K562 (cell line): ENCODE measurements around the gene TLCD4. TPM values are rescaled to one million over a fixed set of nuclear protein-coding genes. Genes with fewer than 3 reads are reported as not detected.
A peak's percentile ranks its signal among the peaks of the same experiment; 100 is the strongest.

ENCODE experiments used
- ATAC-seq: fragments of 200-7000 bp; cut with Tn5 transposase; 3 replicates; pipeline ENCODE4 v1.9.1; 2020; ENCODE audit warnings: moderate library complexity
- BruUV-seq: library from RNA; stranded (reverse); fragments of 400-500 nt; replicated peaks from 2 replicates; lab custom pipeline; 2021; lab: Mats Ljungman, UMichigan
- CTCF ChIA-PET: fragments of 300-600 bp; formaldehyde crosslinking; extraction: SDS; loops from one replicate; lab custom pipeline; 2021; ENCODE audit warnings: low intra/inter-chr PET ratio; lab: Yijun Ruan, JAX
- POLR2A ChIA-PET: fragments of 300-600, 350-650 bp; sonication (Branson Sonifier 250); formaldehyde crosslinking; extraction: SDS; loops from one replicate; lab custom pipeline; 2021; ENCODE audit warnings: antibody characterized with exemption, inconsistent platforms; lab: Yijun Ruan, JAX
- DNase-seq, 4 experiments: peaks; one replicate each; pipeline versions ENCODE4 v3.0.0 to v3.0.0-alpha.2; 2011 to 2018; ENCODE audit warnings: low spot score in 3 of 4, mixed read lengths in 3 of 4; ENCODE audit errors: extremely low read depth in 1 of 4
- FAIRE-seq: peaks from 2 replicates; lab custom pipeline; 2011; peaks lifted over from hg19 to GRCh38; lab: Jason Lieb, UNC
- H2AFZ ChIP-seq: 2 replicates; pipeline ENCODE4 v1.6.0; 2011; ENCODE audit warnings: low read depth, low read length, control low read depth, inconsistent platforms
- H3K27ac ChIP-seq: fragments of 200-600 bp; 3 replicates; pipeline ENCODE4 v1.8.0; 2011; ENCODE audit warnings: low read depth, mild to moderate bottlenecking, control low read depth, inconsistent platforms, low read length, moderate library complexity, mixed read lengths; ENCODE audit errors: extremely low read depth
- H3K27me3 ChIP-seq, 2 experiments: fragments of 300-600 bp in 1 of 2; 2 replicates in 1 of 2; 3 replicates in 1 of 2; pipeline versions ENCODE4 v1.6.0 to v1.8.0; 2011; ENCODE audit warnings: inconsistent platforms in 2 of 2, low read length in 2 of 2, mild to moderate bottlenecking in 1 of 2, mixed read lengths in 1 of 2, moderate library complexity in 1 of 2; ENCODE audit not compliant: control insufficient read depth in 2 of 2, insufficient read depth in 2 of 2
- H3K36me3 ChIP-seq: fragments of 300-600 bp; 3 replicates; pipeline ENCODE4 v1.8.0; 2011; ENCODE audit warnings: mild to moderate bottlenecking, low read length, inconsistent platforms; ENCODE audit not compliant: control insufficient read depth, insufficient read depth
- H3K4me1 ChIP-seq, 2 experiments: fragments of 200-600 bp in 1 of 2; replicated peaks in 1 of 2; 2 replicates in 1 of 2; 3 replicates in 1 of 2; pipeline versions ENCODE4 v1.5.1 to v1.8.0; 2011; ENCODE audit warnings: inconsistent platforms in 2 of 2, low read length in 2 of 2, mild to moderate bottlenecking in 1 of 2, mixed read lengths in 1 of 2, moderate library complexity in 1 of 2; ENCODE audit not compliant: control insufficient read depth in 2 of 2, insufficient read depth in 2 of 2
- H3K4me2 ChIP-seq: 2 replicates; pipeline ENCODE4 v1.6.1; 2011; ENCODE audit warnings: low read length, control low read depth, inconsistent platforms, mixed read lengths; ENCODE audit not compliant: insufficient read depth
- H3K4me3 ChIP-seq: fragments of 200-600 bp; sonication (generic), shearing (Covaris generic); 2 replicates; pipeline ENCODE4 v1.5.1; 2016; ENCODE audit warnings: control low read depth, inconsistent platforms
- H3K79me2 ChIP-seq: fragments of 200-600 bp; 3 replicates; pipeline ENCODE4 v1.8.0; 2011; ENCODE audit warnings: low read length, inconsistent platforms; ENCODE audit not compliant: control insufficient read depth, insufficient read depth
- H3K9ac ChIP-seq, 2 experiments: 2 replicates each; pipeline versions ENCODE4 v1.6.0 to v1.6.1; 2011; ENCODE audit warnings: low read depth in 2 of 2, low read length in 2 of 2, control low read depth in 1 of 2, inconsistent platforms in 1 of 2, mild to moderate bottlenecking in 1 of 2, mixed read lengths in 1 of 2; ENCODE audit not compliant: insufficient read depth in 1 of 2
- H3K9me1 ChIP-seq: one replicate; pipeline ENCODE4 v1.6.0; 2011; ENCODE audit warnings: inconsistent platforms, mild to moderate bottlenecking, low read length, moderate library complexity; ENCODE audit not compliant: control insufficient read depth, insufficient read depth
- H3K9me3 ChIP-seq: replicated peaks from 2 replicates; pipeline ENCODE4 v1.5.1; 2011; ENCODE audit warnings: low read depth, low read length, inconsistent platforms; ENCODE audit not compliant: control insufficient read depth, insufficient read depth
- H4K20me1 ChIP-seq: replicated peaks from 2 replicates; pipeline ENCODE4 v1.6.1; 2011; ENCODE audit warnings: low read length, inconsistent platforms, mixed read lengths; ENCODE audit not compliant: control insufficient read depth, insufficient read depth
- BRCA1 ChIP-seq, 2 experiments: fragments of 450-650 bp in 1 of 2; sonication (generic) in 1 of 2; formaldehyde crosslinking in 1 of 2; IDR thresholded peaks; 2 replicates each; pipeline versions ENCODE4 v1.5.0 to v1.6.1; 2017 to 2020; ENCODE audit warnings: mild to moderate bottlenecking in 1 of 2, missing genetic modification reagents in 1 of 2
- EHMT2 ChIP-seq: fragments of 450-650 bp; IDR thresholded peaks from 2 replicates; pipeline ENCODE4 v1.6.1; 2018; ENCODE audit warnings: antibody characterized with exemption
- EWSR1 ChIP-seq: fragments of 450-650 bp; IDR thresholded peaks from 2 replicates; pipeline ENCODE4 v1.6.1; 2018; ENCODE audit warnings: borderline replicate concordance, mild to moderate bottlenecking, low read depth, moderate library complexity; ENCODE audit not compliant: partially characterized antibody
- RNF2 ChIP-seq: sonication (generic); IDR thresholded peaks from 2 replicates; pipeline ENCODE4 v1.6.1; 2016
- TCF7 ChIP-seq: sonication (generic); IDR thresholded peaks from 2 replicates; pipeline ENCODE4 v1.6.1; 2016; ENCODE audit warnings: antibody characterized with exemption, borderline replicate concordance
- THRA ChIP-seq: fragments of 450-650 bp; IDR thresholded peaks from 2 replicates; pipeline ENCODE4 v1.6.1; 2017; ENCODE audit warnings: mild to moderate bottlenecking, moderate library complexity
- TOE1 ChIP-seq, 2 experiments: fragments of 450-650 bp in 1 of 2; sonication (generic) in 1 of 2; formaldehyde crosslinking in 1 of 2; IDR thresholded peaks; 2 replicates each; pipeline versions ENCODE4 v1.7.1 to v1.8.0; 2016 to 2022; ENCODE audit warnings: borderline replicate concordance in 2 of 2, mild to moderate bottlenecking in 2 of 2, antibody characterized with exemption in 1 of 2, inconsistent platforms in 1 of 2, low read depth in 1 of 2, missing genetic modification reagents in 1 of 2, moderate library complexity in 1 of 2
- YBX1 ChIP-seq: fragments of 450-650 bp; IDR thresholded peaks from 2 replicates; pipeline ENCODE4 v1.7.1; 2016; ENCODE audit warnings: mild to moderate bottlenecking
- ZFX ChIP-seq: sonication (generic); formaldehyde crosslinking; IDR thresholded peaks from 2 replicates; pipeline ENCODE4 v1.8.0; 2022; ENCODE audit warnings: mild to moderate bottlenecking, missing genetic modification reagents, moderate library complexity
- WGBS: fragments of 100-300 bp; shearing (Covaris generic); methylation state at CpG from one replicate; pipeline ENCODE4 v1.1.6; 2016; ENCODE audit warnings: low coverage, mixed read lengths; ENCODE audit not compliant: insufficient coverage; ENCODE audit errors: missing lambda C conversion rate; 5-methylcytosine and 5-hydroxymethylcytosine counted together
- in situ Hi-C: fragments of 300-500 bp; cut with MboI; formaldehyde crosslinking; loops from 4 replicates; pipeline ENCODE4 v1.15.0; 2018; ENCODE audit warnings: inconsistent platforms, mixed read lengths
- intact Hi-C: fragments of 100-400 bp; cut with micrococcal nuclease; formaldehyde crosslinking; loops from 2 replicates; pipeline ENCODE4 v1.14.2; 2022
- polyA plus RNA-seq, 8 experiments: library from polyadenylated mRNA; depleted of rRNA in 4 of 8; stranded (reverse) in 5 of 8; unstranded in 3 of 8; fragments of >200 nt; fragmentation: Nextera tagmentation in 2 of 8; fragmentation: Illumina TruSeq in 1 of 8; extraction: Ambion mirVana in 2 of 8; extraction: Trizol in 1 of 8; gene quantifications; 2 replicates each; pipeline versions ENCODE4 v1.2.1 to v1.2.3, GENCODE V29; 2011 to 2014; ENCODE audit warnings: inconsistent platforms in 1 of 8, missing spikeins in 1 of 8
- total RNA-seq, 7 experiments: library from RNA; depleted of rRNA in 6 of 7; stranded (reverse); fragments of >200 nt in 6 of 7; fragmentation: Illumina TruSeq in 2 of 7; extraction: Trizol in 2 of 7; gene quantifications; 2 replicates each; pipeline versions ENCODE4 v1.2.1 to v1.2.3, GENCODE V29; 2011 to 2021; ENCODE audit warnings: low replicate concordance in 1 of 7
- TF ChIP-seq, protein P1 (sequence below): sonication (generic); formaldehyde crosslinking; IDR thresholded peaks from 2 replicates; pipeline ENCODE4 v1.5.0; 2020; ENCODE audit warnings: missing genetic modification reagents
- TF ChIP-seq, protein P2 (sequence below): IDR thresholded peaks from 2 replicates; pipeline ENCODE4 v1.6.1; 2011; ENCODE audit warnings: borderline replicate concordance, low read depth, mild to moderate bottlenecking, moderate library complexity, low read length; ENCODE audit not compliant: insufficient read depth, poor library complexity, severe bottlenecking

Gene TLCD4
- total and polyA plus RNA-seq, 9 of the 15 experiments (the other 6 are each of a cell fraction or from before 2014, with no cell fraction given), result 3.5 to 19.8 (median 7.6) TPM

GRCh38 chr1:95108792-95109191 lies 8.4 kb upstream of the TLCD4 start:
- no TSS peak for BruUV-seq

More at GRCh38 chr1:95108792-95109191, 8.4 kb upstream of the TLCD4 start:
- no peaks in the 10 kb centered on the region for H3K27me3 ChIP-seq
- no peaks in the 10 kb centered on the region for H3K79me2 ChIP-seq
- H3K36me3 ChIP-seq, result no peaks in the 10 kb centered on the region
- in situ Hi-C loops (no loop called here), intact Hi-C loops (no loop called here)
- FAIRE-seq (no peak), DNase-seq (no peak), ATAC-seq (no peak)
- no peak overlapping the region for H3K4me2 ChIP-seq
- no peak overlapping the region for H3K4me3 ChIP-seq
- 82% methylated on average over 2 of the region's 2 CpGs for WGBS
- ChIA-PET CTCF (no interaction called here), POLR2A (no interaction called here)
- peaks cover 11 to 16% of the 10 kb centered on the region in 2 experiments; a peak in 4 of 5 replicates for H3K4me1 ChIP-seq
- no peaks in the 10 kb centered on the region; the same call in none of the 2 replicates for H3K9me3 ChIP-seq
- H2AFZ ChIP-seq, result 0 out of 2 replicates have a peak overlapping the region, but pooled peaks have one; percentile 22
- H3K9me1 ChIP-seq, result no peaks in the 10 kb centered on the region
- no peaks in the 10 kb centered on the region for H4K20me1 ChIP-seq
- H3K9ac ChIP-seq, result no peak overlapping the region; a peak in 1 of 4 replicates
- no peak overlapping the region for H3K27ac ChIP-seq
- TF ChIP-seq ZFX (no peak), TOE1 (IDR thresholded peaks at IDR 0.05; ENCODE audit: borderline replicate concordance) (no peak), TOE1 (CRISPR knock-in tag; IDR thresholded peaks at IDR 0.05; ENCODE audit: borderline replicate concordance, low read depth) (no peak), TCF7 (no peak), YBX1 (no peak), EHMT2 (no peak), THRA (no peak), RNF2 (no peak), EWSR1 (no peak), BRCA1 (IDR thresholded peaks at IDR 0.05) (no peak), BRCA1 (CRISPR knock-in tag; IDR thresholded peaks at IDR 0.05) (no peak)
- TF ChIP-seq, protein P1, sequence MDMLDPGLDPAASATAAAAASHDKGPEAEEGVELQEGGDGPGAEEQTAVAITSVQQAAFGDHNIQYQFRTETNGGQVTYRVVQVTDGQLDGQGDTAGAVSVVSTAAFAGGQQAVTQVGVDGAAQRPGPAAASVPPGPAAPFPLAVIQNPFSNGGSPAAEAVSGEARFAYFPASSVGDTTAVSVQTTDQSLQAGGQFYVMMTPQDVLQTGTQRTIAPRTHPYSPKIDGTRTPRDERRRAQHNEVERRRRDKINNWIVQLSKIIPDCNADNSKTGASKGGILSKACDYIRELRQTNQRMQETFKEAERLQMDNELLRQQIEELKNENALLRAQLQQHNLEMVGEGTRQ (CRISPR knock-in tag), result no peak
- TF ChIP-seq, protein P2, sequence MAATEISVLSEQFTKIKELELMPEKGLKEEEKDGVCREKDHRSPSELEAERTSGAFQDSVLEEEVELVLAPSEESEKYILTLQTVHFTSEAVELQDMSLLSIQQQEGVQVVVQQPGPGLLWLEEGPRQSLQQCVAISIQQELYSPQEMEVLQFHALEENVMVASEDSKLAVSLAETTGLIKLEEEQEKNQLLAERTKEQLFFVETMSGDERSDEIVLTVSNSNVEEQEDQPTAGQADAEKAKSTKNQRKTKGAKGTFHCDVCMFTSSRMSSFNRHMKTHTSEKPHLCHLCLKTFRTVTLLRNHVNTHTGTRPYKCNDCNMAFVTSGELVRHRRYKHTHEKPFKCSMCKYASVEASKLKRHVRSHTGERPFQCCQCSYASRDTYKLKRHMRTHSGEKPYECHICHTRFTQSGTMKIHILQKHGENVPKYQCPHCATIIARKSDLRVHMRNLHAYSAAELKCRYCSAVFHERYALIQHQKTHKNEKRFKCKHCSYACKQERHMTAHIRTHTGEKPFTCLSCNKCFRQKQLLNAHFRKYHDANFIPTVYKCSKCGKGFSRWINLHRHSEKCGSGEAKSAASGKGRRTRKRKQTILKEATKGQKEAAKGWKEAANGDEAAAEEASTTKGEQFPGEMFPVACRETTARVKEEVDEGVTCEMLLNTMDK, result no peak
